Thyroid gland (tissue), 4 donors: Measurements from ENCODE around the gene CD8A.

Experiments used
- POLR2A ChIP-seq, 2 donors: fragments of 450-650 bp; IDR thresholded peaks; one replicate each; pipeline ENCODE4 v1.6.1; 2017; ENCODE audit warnings: antibody characterized with exemption in 2 of 2, mild to moderate bottlenecking in 2 of 2, moderate library complexity in 1 of 2
- TF ChIP-seq, protein P1 (sequence below), 6 experiments: fragments of 200-600 bp in 3 of 6; fragments of 450-650 bp in 3 of 6; sonication (generic) in 3 of 6; IDR thresholded peaks; one replicate each; pipeline ENCODE4 v1.5.1; 2016 to 2019; ENCODE audit warnings: antibody characterized with exemption in 6 of 6, mild to moderate bottlenecking in 2 of 6, inconsistent platforms in 1 of 6, moderate library complexity in 1 of 6

DNA sequence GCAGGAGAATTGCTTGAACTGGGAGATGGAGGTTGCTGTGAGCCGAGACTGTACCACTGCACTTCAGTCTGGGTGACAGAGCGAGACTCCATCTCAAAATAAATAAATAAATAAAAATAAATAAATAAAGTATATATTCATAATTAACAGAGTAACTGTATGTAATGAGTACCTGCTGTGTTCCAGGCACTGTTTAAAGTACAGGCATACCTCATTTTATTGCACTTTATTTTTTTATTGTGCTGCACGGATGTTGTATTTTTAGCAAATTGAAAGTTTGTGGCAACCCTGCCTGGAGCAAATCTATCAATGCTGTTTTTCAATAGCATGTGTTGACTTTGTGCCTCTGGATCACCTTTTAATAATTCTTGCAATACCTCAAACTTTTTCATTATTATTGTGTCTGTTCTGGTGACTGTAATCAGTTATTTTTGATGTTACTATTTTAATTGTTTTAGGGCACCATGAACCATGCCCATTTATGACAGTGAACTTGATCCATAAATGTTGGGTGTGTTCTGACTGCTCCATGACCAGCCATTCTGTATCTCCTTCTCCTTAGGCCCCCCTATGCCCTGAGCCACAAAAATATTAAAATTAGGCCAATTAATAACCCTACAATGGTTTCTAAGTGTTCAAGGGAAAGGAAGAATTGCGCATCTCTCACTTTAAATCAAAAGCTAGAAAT, 27.5 kb upstream of the CD8A start:
- TF ChIP-seq, protein P1, sequence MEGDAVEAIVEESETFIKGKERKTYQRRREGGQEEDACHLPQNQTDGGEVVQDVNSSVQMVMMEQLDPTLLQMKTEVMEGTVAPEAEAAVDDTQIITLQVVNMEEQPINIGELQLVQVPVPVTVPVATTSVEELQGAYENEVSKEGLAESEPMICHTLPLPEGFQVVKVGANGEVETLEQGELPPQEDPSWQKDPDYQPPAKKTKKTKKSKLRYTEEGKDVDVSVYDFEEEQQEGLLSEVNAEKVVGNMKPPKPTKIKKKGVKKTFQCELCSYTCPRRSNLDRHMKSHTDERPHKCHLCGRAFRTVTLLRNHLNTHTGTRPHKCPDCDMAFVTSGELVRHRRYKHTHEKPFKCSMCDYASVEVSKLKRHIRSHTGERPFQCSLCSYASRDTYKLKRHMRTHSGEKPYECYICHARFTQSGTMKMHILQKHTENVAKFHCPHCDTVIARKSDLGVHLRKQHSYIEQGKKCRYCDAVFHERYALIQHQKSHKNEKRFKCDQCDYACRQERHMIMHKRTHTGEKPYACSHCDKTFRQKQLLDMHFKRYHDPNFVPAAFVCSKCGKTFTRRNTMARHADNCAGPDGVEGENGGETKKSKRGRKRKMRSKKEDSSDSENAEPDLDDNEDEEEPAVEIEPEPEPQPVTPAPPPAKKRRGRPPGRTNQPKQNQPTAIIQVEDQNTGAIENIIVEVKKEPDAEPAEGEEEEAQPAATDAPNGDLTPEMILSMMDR (IDR thresholded peaks at IDR 0.05) = no peak
- TF ChIP-seq POLR2A (IDR thresholded peaks at IDR 0.05) = no peak
